ENCODE measurements around the gene PGRMC2.

PGRMC2 gene

DNA sequence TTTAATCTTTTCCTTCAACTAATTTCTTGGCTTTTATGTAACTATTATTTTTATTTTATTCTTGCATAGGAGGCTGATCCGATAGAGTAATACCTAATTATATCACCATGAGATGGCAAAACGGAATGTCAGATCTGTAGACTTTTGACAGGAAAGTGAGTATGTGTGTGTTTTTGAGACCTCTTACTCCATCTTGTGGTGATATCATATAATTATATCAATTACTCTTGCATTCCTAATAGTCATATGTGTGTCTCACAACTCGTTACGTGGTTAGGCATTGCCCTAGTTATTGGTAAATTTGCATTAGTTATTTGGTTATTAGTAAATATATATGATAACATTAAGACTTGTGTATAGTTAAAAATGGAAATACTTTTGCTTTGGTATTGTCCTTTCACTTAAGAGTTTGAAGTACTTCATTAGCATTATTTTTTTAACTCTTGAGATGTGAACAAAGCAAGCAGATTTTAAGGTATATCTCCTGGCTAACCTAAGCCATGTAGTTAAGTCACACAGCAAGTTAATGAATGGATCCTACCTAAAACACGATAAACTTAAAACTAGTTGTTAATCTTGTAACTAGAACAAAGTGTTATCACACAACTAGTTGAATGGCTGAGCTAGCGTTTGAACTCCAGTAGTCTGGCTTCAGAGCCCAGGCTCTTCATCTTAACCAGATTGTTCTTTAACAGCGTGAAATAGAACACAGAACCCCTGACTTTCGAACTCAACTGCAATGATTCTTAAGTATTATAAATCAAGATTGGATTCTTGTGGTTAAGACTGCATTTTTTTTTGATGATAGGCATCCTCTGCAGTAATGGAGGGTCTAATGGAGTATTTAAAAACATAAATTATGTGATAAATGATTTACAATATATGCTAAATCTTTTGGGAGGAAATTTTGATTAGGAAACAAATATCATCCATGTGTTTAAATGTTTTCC, 67.1 kb downstream of the PGRMC2 start:
- DNase-seq (ENCODE audit: low spot score) = peak; percentile 5

All from germinal center (tissue), 1 donor.